HepG2 (cell line): ENCODE data around the gene FRS2. TPM values are rescaled to one million over a fixed set of nuclear protein-coding genes. Genes with fewer than 3 reads are reported as not detected.

Experiments used
- ATAC-seq: fragments of 200-7000 bp; cut with Tn5 transposase; 3 replicates; pipeline ENCODE4 v1.9.1; 2020; ENCODE audit warnings: mild to moderate bottlenecking, moderate library complexity
- BruUV-seq: library from RNA; stranded (reverse); fragments of 400-500 nt; replicated peaks from 2 replicates; lab custom pipeline; 2021; lab: Mats Ljungman, UMichigan
- CTCF ChIA-PET: fragments of 300-600 bp; formaldehyde crosslinking; extraction: SDS; loops from one replicate; lab custom pipeline; 2021; ENCODE audit warnings: low total read pairs, inconsistent platforms, low intra/inter-chr PET ratio; lab: Yijun Ruan, JAX
- POLR2A ChIA-PET: fragments of 350-600 bp; sonication (Branson Sonifier 250); formaldehyde crosslinking; loops from one replicate; lab custom pipeline; 2020; ENCODE audit warnings: antibody characterized with exemption, inconsistent platforms; lab: Yijun Ruan, JAX
- DNase-seq: peaks from one replicate; pipeline ENCODE4 v3.0.0-alpha.2; 2015; ENCODE audit warnings: low spot score
- FAIRE-seq: peaks from 3 replicates; lab custom pipeline; 2011; peaks lifted over from hg19 to GRCh38; lab: Jason Lieb, UNC
- H2AFZ ChIP-seq: one replicate; pipeline ENCODE4 v1.6.1; 2011; ENCODE audit warnings: low read length, inconsistent platforms
- H3K27ac ChIP-seq: fragments of 300-600 bp; 3 replicates; pipeline ENCODE4 v1.8.0; 2011; ENCODE audit warnings: mixed run types, mild to moderate bottlenecking, mixed read lengths, low read length, inconsistent platforms; ENCODE audit not compliant: insufficient read depth; ENCODE audit errors: extremely low read length
- H3K27me3 ChIP-seq, 2 experiments: fragments of 200-600 bp in 1 of 2; 2 replicates in 1 of 2; 3 replicates in 1 of 2; pipeline versions ENCODE4 v1.6.0 to v1.8.0; 2011; ENCODE audit warnings: low read length in 2 of 2, mild to moderate bottlenecking in 2 of 2, moderate library complexity in 2 of 2, inconsistent platforms in 1 of 2; ENCODE audit not compliant: insufficient read depth in 2 of 2, control insufficient read depth in 1 of 2
- H3K36me3 ChIP-seq, 2 experiments: fragments of 200-600 bp in 1 of 2; replicated peaks in 1 of 2; 2 replicates in 1 of 2; 3 replicates in 1 of 2; pipeline versions ENCODE4 v1.5.1 to v1.8.0; 2011; ENCODE audit warnings: low read length in 2 of 2, inconsistent platforms in 1 of 2; ENCODE audit not compliant: insufficient read depth in 2 of 2, control insufficient read depth in 1 of 2
- H3K4me1 ChIP-seq: 2 replicates; pipeline ENCODE4 v1.5.1; 2012; ENCODE audit warnings: low read length, inconsistent platforms; ENCODE audit not compliant: insufficient read depth
- H3K4me2 ChIP-seq: 2 replicates; pipeline ENCODE4 v1.6.0; 2011; ENCODE audit warnings: low read depth, low read length, inconsistent platforms
- H3K4me3 ChIP-seq, 3 experiments: fragments of 200-600 bp in 1 of 3; sonication (generic), shearing (Covaris generic) in 1 of 3; replicated peaks in 1 of 3; 2 replicates each; pipeline ENCODE4 v1.5.1; 2011 to 2016; ENCODE audit warnings: low read length in 3 of 3, inconsistent platforms in 2 of 3, low read depth in 2 of 3, mild to moderate bottlenecking in 2 of 3, control low read depth in 1 of 3, mixed read lengths in 1 of 3; ENCODE audit not compliant: insufficient read depth in 1 of 3
- H3K79me2 ChIP-seq: one replicate; pipeline ENCODE4 v1.6.1; 2011; ENCODE audit warnings: low read length, inconsistent platforms; ENCODE audit not compliant: insufficient read depth
- H3K9ac ChIP-seq: 2 replicates; pipeline ENCODE4 v1.6.0; 2011; ENCODE audit warnings: mild to moderate bottlenecking, low read depth, low read length, inconsistent platforms; ENCODE audit not compliant: insufficient read depth
- H3K9me3 ChIP-seq: 2 replicates; pipeline ENCODE4 v1.5.1; 2012; ENCODE audit warnings: mild to moderate bottlenecking, low read length
- H4K20me1 ChIP-seq: 2 replicates; pipeline ENCODE4 v1.6.0; 2011; ENCODE audit warnings: inconsistent platforms, mild to moderate bottlenecking, low read length, moderate library complexity; ENCODE audit not compliant: insufficient read depth
- CC2D1A ChIP-seq: sonication (generic); formaldehyde crosslinking; IDR thresholded peaks from 2 replicates; pipeline ENCODE4 v1.8.1; 2023; ENCODE audit warnings: mild to moderate bottlenecking, missing genetic modification reagents
- CEBPG ChIP-seq: IDR thresholded peaks from 2 replicates; pipeline ENCODE4 v1.6.1; 2016
- FOXP1 ChIP-seq, 2 experiments: fragments of 450-650 bp in 1 of 2; IDR thresholded peaks; 2 replicates each; pipeline ENCODE4 v1.6.1; 2017 to 2018; ENCODE audit warnings: antibody characterized with exemption in 1 of 2
- HNF4A ChIP-seq: sonication (generic); formaldehyde crosslinking; IDR thresholded peaks from 2 replicates; pipeline ENCODE4 v1.4.0; 2020; ENCODE audit warnings: missing genetic modification reagents
- NKX3-1 ChIP-seq: sonication (generic); formaldehyde crosslinking; IDR thresholded peaks from 2 replicates; pipeline ENCODE4 v1.5.0; 2020; ENCODE audit warnings: missing genetic modification reagents
- PATZ1 ChIP-seq: sonication (generic); formaldehyde crosslinking; IDR thresholded peaks from 2 replicates; pipeline ENCODE4 v1.4.0; 2020; ENCODE audit warnings: missing genetic modification reagents
- POLR2AphosphoS5 ChIP-seq: IDR thresholded peaks from 2 replicates; pipeline ENCODE4 v1.6.1; 2012; ENCODE audit warnings: low read depth, low read length
- PRDM15 ChIP-seq: sonication (generic); formaldehyde crosslinking; IDR thresholded peaks from 2 replicates; pipeline ENCODE4 v1.4.0; 2020; ENCODE audit warnings: missing genetic modification reagents
- TOE1 ChIP-seq: sonication (generic); formaldehyde crosslinking; IDR thresholded peaks from 2 replicates; pipeline ENCODE4 v1.4.0; 2020; ENCODE audit warnings: mild to moderate bottlenecking, missing genetic modification reagents
- ZBTB21 ChIP-seq: sonication (generic); formaldehyde crosslinking; IDR thresholded peaks from 2 replicates; pipeline ENCODE4 v1.4.0; 2020; ENCODE audit warnings: missing genetic modification reagents
- ZNF274 ChIP-seq: sonication (generic); formaldehyde crosslinking; IDR thresholded peaks from 2 replicates; pipeline ENCODE4 v1.5.1; 2020; ENCODE audit warnings: mild to moderate bottlenecking, missing genetic modification reagents
- ZNF75D ChIP-seq: sonication (generic); formaldehyde crosslinking; IDR thresholded peaks from 2 replicates; pipeline ENCODE4 v1.8.1; 2023; ENCODE audit warnings: missing genetic modification reagents, mild to moderate bottlenecking, borderline replicate concordance
- ZNF891 ChIP-seq: sonication (generic); formaldehyde crosslinking; IDR thresholded peaks from 2 replicates; pipeline ENCODE4 v1.5.0; 2020; ENCODE audit warnings: mild to moderate bottlenecking, missing genetic modification reagents
- WGBS: methylation state at CpG from one replicate; pipeline ENCODE4 v1.1.6; 2017; ENCODE audit warnings: low lambda C conversion rate; 5-methylcytosine and 5-hydroxymethylcytosine counted together
- in situ Hi-C: cut with HindIII; loops from 2 replicates; pipeline ENCODE4 v1.10.0; 2017; ENCODE audit warnings: low pct_unique_long_range_greater_than_20kb; ENCODE audit not compliant: extremely low pct_ligation_motif_present
- intact Hi-C: fragments of 100-400 bp; cut with micrococcal nuclease; formaldehyde crosslinking; loops from one replicate; pipeline ENCODE4 v1.10.0; 2022; ENCODE audit not compliant: unreplicated experiment
- polyA plus RNA-seq, 8 experiments: library from polyadenylated mRNA; depleted of rRNA in 3 of 8; stranded (reverse) in 7 of 8; unstranded in 1 of 8; fragments of >200 nt; fragmentation: Illumina TruSeq in 4 of 8; extraction: Trizol in 4 of 8; gene quantifications; 2 replicates each; pipeline versions ENCODE4 v1.2.1 to v1.2.3, GENCODE V29; 2011 to 2016; ENCODE audit warnings: low read depth in 4 of 8, missing spikeins in 1 of 8, mixed read lengths in 1 of 8; ENCODE audit not compliant: insufficient read depth in 1 of 8
- total RNA-seq, 5 experiments: library from RNA; depleted of rRNA; stranded (reverse); fragments of >200 nt; fragmentation: Illumina TruSeq; extraction: Trizol; gene quantifications; 2 replicates each; pipeline ENCODE4 v1.2.3, GENCODE V29; 2016; ENCODE audit warnings: low read depth in 1 of 5

FRS2 gene
- total and polyA plus RNA-seq, 2 of the 13 experiments (the other 11 are each of a cell fraction or from before 2014, with no cell fraction given), result 8.3 to 16.8 TPM

DNA sequence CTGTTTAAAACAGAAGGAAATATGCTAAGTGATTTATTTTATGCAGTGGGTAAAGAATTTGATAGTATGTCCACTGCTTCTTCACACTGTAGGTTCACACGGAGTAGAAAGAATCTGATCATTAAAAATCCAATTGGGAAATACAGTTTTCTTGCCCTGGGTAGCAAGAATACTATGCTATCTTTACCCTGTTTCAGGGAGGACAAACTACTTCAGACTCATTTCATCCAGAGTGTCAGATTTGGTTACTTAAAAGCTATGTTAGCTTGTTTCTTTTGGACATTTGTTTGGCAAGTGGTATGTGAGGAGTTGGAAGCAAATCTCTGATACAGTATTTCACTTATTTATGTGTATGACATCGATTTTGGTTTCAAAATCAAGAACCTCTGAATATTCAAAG lies 4.3 kb downstream of the FRS2 start:
- CTCF ChIA-PET, result no interaction called here
- ATAC-seq (no peak), FAIRE-seq (no peak), DNase-seq (no peak)
- Histone ChIP-seq H3K4me1 (peaks cover 55% of the 10 kb centered on the region), H3K4me2 (peak overlapping the region; percentile 36), H3K4me3 (no peak overlapping the region), H3K36me3 (no peaks in the 10 kb centered on the region), H3K27ac (no peak overlapping the region), H3K9ac (no peak overlapping the region), H2AFZ (no peak overlapping the region), H3K27me3 (no peaks in the 10 kb centered on the region; a peak in 1 of 5 replicates), H3K9me3 (no peaks in the 10 kb centered on the region), H4K20me1 (peaks cover 20% of the 10 kb centered on the region), H3K79me2 (peaks cover 83% of the 10 kb centered on the region)
- no TSS peak for BruUV-seq
- POLR2A ChIA-PET, result no interaction called here
- intact Hi-C loops (no loop called here), in situ Hi-C loops (loop anchor here (5.0 kb wide), 1 partner anchor 98 kb away; no protein-coding TSS in a partner anchor)
- WGBS, result 22% methylated on average over 2 of the region's 2 CpGs
- TF ChIP-seq POLR2AphosphoS5 (no peak), TOE1 (CRISPR knock-in tag) (no peak), ZNF891 (CRISPR knock-in tag) (no peak), CC2D1A (CRISPR knock-in tag) (no peak)

DNA sequence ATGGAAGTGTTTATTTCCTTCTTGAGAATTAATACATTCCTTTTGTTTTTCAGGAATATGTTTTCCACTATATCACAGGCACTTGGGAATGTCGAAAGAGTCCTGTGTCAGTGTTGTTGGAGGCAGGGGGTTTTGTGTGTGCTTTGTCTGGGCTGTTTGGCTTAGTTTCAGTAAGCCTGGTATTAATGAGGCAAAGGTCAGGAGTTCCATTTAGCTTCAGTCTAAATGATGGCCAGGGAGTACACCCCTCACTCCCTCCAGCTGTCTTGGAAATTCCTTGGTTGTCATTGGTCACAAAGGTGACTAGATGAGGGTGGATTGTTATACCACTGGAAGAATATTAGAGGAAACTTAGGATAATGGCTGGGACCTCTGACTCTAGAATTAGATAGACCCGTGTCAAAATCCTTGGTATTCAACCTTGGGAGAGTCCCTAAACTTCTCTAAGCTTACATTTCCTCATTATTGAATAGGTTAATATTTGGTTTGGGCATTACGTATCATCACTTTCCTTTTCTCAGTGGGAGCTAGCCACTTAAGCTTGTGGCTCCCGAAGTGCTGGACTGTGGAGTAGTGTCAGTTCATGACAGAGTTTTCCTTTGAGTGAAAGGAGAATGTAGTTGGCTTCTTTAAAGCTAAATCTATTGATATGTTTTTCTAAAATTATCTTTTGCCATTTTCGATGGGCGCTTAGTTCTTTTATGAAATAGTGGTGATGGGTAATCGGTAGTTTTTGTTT lies 5.2 kb downstream of the FRS2 start:
- Histone ChIP-seq H3K27me3 (no peaks in the 10 kb centered on the region; a peak in 1 of 5 replicates), H3K27ac (no peak overlapping the region), H2AFZ (no peak overlapping the region), H3K36me3 (no peaks in the 10 kb centered on the region), H3K4me1 (peaks cover 59% of the 10 kb centered on the region), H4K20me1 (peaks cover 20% of the 10 kb centered on the region), H3K4me2 (peak overlapping the region; percentile 36), H3K4me3 (no peak overlapping the region), H3K9me3 (no peaks in the 10 kb centered on the region), H3K9ac (no peak overlapping the region), H3K79me2 (peaks cover 92% of the 10 kb centered on the region)
- no TSS peak for BruUV-seq
- 48% methylated on average over 7 of the region's 7 CpGs for WGBS
- ChIA-PET CTCF (no interaction called here), POLR2A (interaction anchor here (1.1 kb wide), 1 partner anchor 143 kb away, joined by 4 read pairs; no protein-coding TSS in a partner anchor)
- DNase-seq (peak; percentile 61), ATAC-seq (peak; percentile 49), FAIRE-seq (peak; percentile 75)
- intact Hi-C loops (no loop called here), in situ Hi-C loops (no loop called here)
- TF ChIP-seq PRDM15 (CRISPR knock-in tag), result no peak
- peak; percentile 36; the same call in 1 of the 2 replicates for TF ChIP-seq PATZ1 (CRISPR knock-in tag)
- TF ChIP-seq CEBPG (CRISPR knock-in tag), result peak; percentile 27; the same call in 1 of the 2 replicates
- TF ChIP-seq FOXP1 (IDR thresholded peaks at IDR 0.05), result no peak
- peak; percentile 20; the same call in 1 of the 2 replicates for TF ChIP-seq FOXP1 (CRISPR knock-in tag; IDR thresholded peaks at IDR 0.05)
- no peak for TF ChIP-seq ZNF274
- peak; percentile 51 for TF ChIP-seq HNF4A (CRISPR knock-in tag)
- TF ChIP-seq ZNF75D (CRISPR knock-in tag), result no peak
- TF ChIP-seq ZBTB21, result no peak
- TF ChIP-seq NKX3-1 (CRISPR knock-in tag), result no peak
